GM12878 (cell line): Measurements from ENCODE around the gene PRUNE2.

Source experiments
- MYC ChIP-seq: IDR thresholded peaks from 2 replicates; pipeline ENCODE4 v1.6.1; 2011; ENCODE audit warnings: mild to moderate bottlenecking, low read length, moderate library complexity, inconsistent platforms; ENCODE audit not compliant: insufficient read depth, insufficient replicate concordance, insufficient read length, severe bottlenecking
- RAD21 ChIP-seq: IDR thresholded peaks from 2 replicates; pipeline ENCODE4 v1.6.1; 2011; ENCODE audit warnings: mild to moderate bottlenecking, low read depth, low read length, moderate library complexity; ENCODE audit not compliant: insufficient read depth
- TF ChIP-seq, protein P1 (sequence below), 3 experiments: IDR thresholded peaks in 2 of 3; conservative IDR thresholded peaks in 1 of 3; 2 replicates each; pipeline ENCODE4 v1.5.1; 2011; ENCODE audit warnings: low read depth in 3 of 3, low read length in 3 of 3, mild to moderate bottlenecking in 3 of 3, control low read depth in 2 of 3, moderate library complexity in 2 of 3, inconsistent platforms in 1 of 3, mixed read lengths in 1 of 3; ENCODE audit not compliant: control insufficient read depth in 2 of 3, insufficient read depth in 1 of 3; ENCODE audit errors: extremely low read depth in 1 of 3

DNA sequence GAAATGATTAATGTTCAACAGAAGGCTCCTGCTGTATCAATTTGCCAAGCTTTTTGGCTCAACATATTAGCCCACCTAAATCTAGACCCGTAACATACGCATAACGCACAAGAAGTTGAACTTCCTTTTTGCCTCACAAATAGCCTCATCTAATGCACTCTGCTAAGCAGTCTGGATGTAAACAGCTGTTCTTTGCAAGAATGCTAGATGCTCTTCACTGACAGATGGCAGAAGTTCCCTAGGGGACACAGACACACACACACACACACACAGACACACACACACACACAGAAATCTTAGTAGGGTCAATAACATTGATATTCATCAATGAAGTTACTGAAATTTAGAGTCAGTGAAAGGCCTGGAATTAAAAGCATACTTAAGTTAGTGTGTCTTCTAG, 154.9 kb downstream of the PRUNE2 start:
- TF ChIP-seq RAD21 (no peak), MYC (no peak)
- TF ChIP-seq, protein P1, sequence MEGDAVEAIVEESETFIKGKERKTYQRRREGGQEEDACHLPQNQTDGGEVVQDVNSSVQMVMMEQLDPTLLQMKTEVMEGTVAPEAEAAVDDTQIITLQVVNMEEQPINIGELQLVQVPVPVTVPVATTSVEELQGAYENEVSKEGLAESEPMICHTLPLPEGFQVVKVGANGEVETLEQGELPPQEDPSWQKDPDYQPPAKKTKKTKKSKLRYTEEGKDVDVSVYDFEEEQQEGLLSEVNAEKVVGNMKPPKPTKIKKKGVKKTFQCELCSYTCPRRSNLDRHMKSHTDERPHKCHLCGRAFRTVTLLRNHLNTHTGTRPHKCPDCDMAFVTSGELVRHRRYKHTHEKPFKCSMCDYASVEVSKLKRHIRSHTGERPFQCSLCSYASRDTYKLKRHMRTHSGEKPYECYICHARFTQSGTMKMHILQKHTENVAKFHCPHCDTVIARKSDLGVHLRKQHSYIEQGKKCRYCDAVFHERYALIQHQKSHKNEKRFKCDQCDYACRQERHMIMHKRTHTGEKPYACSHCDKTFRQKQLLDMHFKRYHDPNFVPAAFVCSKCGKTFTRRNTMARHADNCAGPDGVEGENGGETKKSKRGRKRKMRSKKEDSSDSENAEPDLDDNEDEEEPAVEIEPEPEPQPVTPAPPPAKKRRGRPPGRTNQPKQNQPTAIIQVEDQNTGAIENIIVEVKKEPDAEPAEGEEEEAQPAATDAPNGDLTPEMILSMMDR (IDR thresholded peaks at IDR 0.05 in 2 of 3, conservative IDR thresholded peaks at IDR 0.05 in 1 of 3; ENCODE audit: control insufficient read depth in 2 of 3, extremely low read depth in 1 of 3, insufficient read depth in 1 of 3, low read depth in 3 of 3, low read length in 3 of 3) = no peak
